Left ventricle myocardium inferior (tissue), 1 donor: ENCODE measurements around the gene DSCAML1. TPM values are rescaled to one million over a fixed set of nuclear protein-coding genes. Genes with fewer than 3 reads are reported as not detected.

Experiments used
- DNase-seq: peaks from one replicate; pipeline ENCODE4 v3.0.0-alpha.2; 2020
- H3K27ac ChIP-seq: fragments of 200-600 bp; replicated peaks from 2 replicates; pipeline ENCODE4 v1.8.0; 2021
- H3K27me3 ChIP-seq: fragments of 200-600 bp; 2 replicates; pipeline ENCODE4 v1.8.0; 2021; ENCODE audit warnings: low read depth
- H3K36me3 ChIP-seq: fragments of 200-600 bp; 2 replicates; pipeline ENCODE4 v1.8.0; 2021
- H3K4me1 ChIP-seq: fragments of 200-600 bp; 2 replicates; pipeline ENCODE4 v1.8.0; 2021
- H3K4me3 ChIP-seq: fragments of 200-600 bp; 2 replicates; pipeline ENCODE4 v1.8.0; 2021; ENCODE audit warnings: mild to moderate bottlenecking, moderate library complexity
- H3K9me3 ChIP-seq: fragments of 200-600 bp; replicated peaks from 2 replicates; pipeline ENCODE4 v1.8.0; 2021
- CTCF ChIP-seq: fragments of 200-600 bp; IDR thresholded peaks from 2 replicates; pipeline ENCODE4 v1.8.0; 2021; ENCODE audit warnings: antibody characterized with exemption, mild to moderate bottlenecking, borderline replicate concordance
- intact Hi-C: fragments of 100-400 bp; cut with micrococcal nuclease; formaldehyde crosslinking; loops from one replicate; pipeline ENCODE4 v1.11.0; 2022
- total RNA-seq: library from RNA; stranded (reverse); fragmentation: NEBNext Ultra II Directional; extraction: Animal tissue kit (Norgen Biotek cat#: 25700); gene quantifications from one replicate; pipeline ENCODE4 v1.2.1, GENCODE V29; 2021
- donor health status: DM: no; HTN: yes; CAD: no; lungs with severe emphysema.

The DSCAML1 gene
- total RNA-seq, 1 donor from 2014 or later: 0.19 TPM

GRCh38 chr11:117520966-117521365, 276.1 kb downstream of the DSCAML1 start:
- no peak for DNase-seq
- Histone ChIP-seq H3K4me3 (no peak overlapping the region), H3K36me3 (no peaks in the 10 kb centered on the region), H3K27ac (no peak overlapping the region), H3K9me3 (no peaks in the 10 kb centered on the region), H3K4me1 (no peaks in the 10 kb centered on the region), H3K27me3 (no peaks in the 10 kb centered on the region)
- no peak for TF ChIP-seq CTCF
- intact Hi-C loops: no loop called here

GRCh38 chr11:117520201-117520600, 276.8 kb downstream of the DSCAML1 start:
- Histone ChIP-seq H3K4me1 (no peaks in the 10 kb centered on the region), H3K4me3 (no peak overlapping the region), H3K27ac (no peak overlapping the region), H3K27me3 (no peaks in the 10 kb centered on the region), H3K36me3 (no peaks in the 10 kb centered on the region), H3K9me3 (no peaks in the 10 kb centered on the region)
- DNase-seq: no peak
- intact Hi-C loops: no loop called here
- no peak for TF ChIP-seq CTCF

GRCh38 chr11:117519590-117519989, 277.4 kb downstream of the DSCAML1 start:
- no peaks in the 10 kb centered on the region for H3K27me3 ChIP-seq
- H3K36me3 ChIP-seq: no peaks in the 10 kb centered on the region
- no peak overlapping the region for H3K4me3 ChIP-seq
- no peak overlapping the region for H3K27ac ChIP-seq
- no peak for TF ChIP-seq CTCF
- H3K4me1 ChIP-seq: no peaks in the 10 kb centered on the region
- intact Hi-C loops: no loop called here
- DNase-seq: no peak
- no peaks in the 10 kb centered on the region for H3K9me3 ChIP-seq

GRCh38 chr11:117519170-117519569, 277.8 kb downstream of the DSCAML1 start:
- Histone ChIP-seq H3K9me3 (no peaks in the 10 kb centered on the region), H3K36me3 (no peaks in the 10 kb centered on the region), H3K4me1 (no peaks in the 10 kb centered on the region), H3K27ac (no peak overlapping the region), H3K4me3 (no peak overlapping the region), H3K27me3 (no peaks in the 10 kb centered on the region)
- TF ChIP-seq CTCF: no peak
- intact Hi-C loops: no loop called here
- no peak for DNase-seq

GRCh38 chr11:117518455-117518854, 278.6 kb downstream of the DSCAML1 start:
- Histone ChIP-seq H3K9me3 (no peaks in the 10 kb centered on the region), H3K4me1 (no peaks in the 10 kb centered on the region), H3K27ac (no peak overlapping the region), H3K27me3 (no peaks in the 10 kb centered on the region), H3K4me3 (no peak overlapping the region), H3K36me3 (no peaks in the 10 kb centered on the region)
- no peak for TF ChIP-seq CTCF
- intact Hi-C loops: no loop called here
- DNase-seq: no peak

- intact Hi-C loops: no loop called here
- Histone ChIP-seq H3K4me1 (peaks cover under 1% of the 10 kb centered on the region), H3K27me3 (no peaks in the 10 kb centered on the region), H3K36me3 (no peaks in the 10 kb centered on the region), H3K4me3 (no peak overlapping the region), H3K9me3 (no peaks in the 10 kb centered on the region), H3K27ac (no peak overlapping the region)
- DNase-seq: no peak
- no peak for TF ChIP-seq CTCF
These were observed 279.9 kb downstream of the DSCAML1 start for GRCh38 chr11:117517097-117517496.
